ENCODE measurements around the gene ABHD5.
A peak's percentile ranks its signal among the peaks of the same experiment; 100 is the strongest.

Gene ABHD5

GRCh38 chr3:43686333-43686699 is 4.4 kb upstream of the ABHD5 start:
- DNase-seq = no peak

GRCh38 chr3:43686700-43687498 is 3.8 kb upstream of the ABHD5 start:
- DNase-seq = no peak

- DNase-seq = no peak
These were observed 3.3 kb upstream of the ABHD5 start for GRCh38 chr3:43687499-43687811.

- DNase-seq = no peak
These were observed 2.5 kb upstream of the ABHD5 start for GRCh38 chr3:43688245-43688650.

- DNase-seq = no peak
These were observed 1.6 kb upstream of the ABHD5 start for GRCh38 chr3:43689166-43689565.

GRCh38 chr3:43689766-43690399 is 855 bp upstream of the ABHD5 start:
- no peak for DNase-seq

DNA sequence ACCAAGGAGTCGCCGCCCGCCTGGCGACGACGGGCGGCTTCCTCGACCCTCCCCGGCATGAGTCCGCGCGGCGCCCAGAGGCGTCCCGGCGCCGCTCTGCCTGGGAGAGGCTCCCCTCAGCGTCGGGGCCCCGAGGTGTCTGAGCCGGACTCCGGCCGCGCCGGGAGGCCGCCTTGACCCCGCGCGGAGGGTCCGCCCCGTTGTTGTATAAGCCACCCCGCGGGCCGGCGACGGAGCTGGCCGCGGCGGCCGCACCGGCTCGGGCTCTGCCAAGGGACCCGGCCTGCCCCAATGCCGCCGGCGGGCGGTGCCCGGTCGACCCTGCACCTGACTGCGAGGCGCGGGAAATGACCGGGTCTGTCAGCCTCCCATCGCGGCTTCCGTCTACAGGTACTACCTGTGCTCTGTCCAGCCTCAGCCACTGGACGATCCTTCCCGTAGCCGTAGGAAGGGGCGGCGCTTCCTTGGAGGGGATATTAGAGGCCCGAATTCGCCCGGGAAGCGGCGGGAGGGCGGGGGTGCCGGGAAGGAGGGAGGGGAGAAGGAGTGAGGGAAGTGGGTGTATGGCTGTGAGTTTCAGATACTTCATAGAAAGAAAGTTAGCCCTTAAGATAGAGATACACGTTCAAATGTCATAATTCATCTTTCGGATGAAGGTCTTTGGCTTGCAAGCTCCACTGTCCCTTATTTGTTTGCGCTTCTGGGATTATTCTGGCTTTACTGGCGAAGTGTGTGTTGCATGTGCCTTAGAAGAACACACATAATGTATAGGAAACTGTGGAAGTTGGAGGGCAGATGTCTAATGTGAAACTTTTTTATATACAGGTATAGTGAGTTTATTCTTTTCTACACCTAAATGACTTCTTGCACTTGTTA is 620 bp downstream of the ABHD5 start:
- peak; percentile 51 for DNase-seq

- DNase-seq = no peak
These were observed 1.5 kb downstream of the ABHD5 start for GRCh38 chr3:43692085-43692855.

GRCh38 chr3:43692971-43693370 is 2.2 kb downstream of the ABHD5 start:
- DNase-seq = no peak

DNA sequence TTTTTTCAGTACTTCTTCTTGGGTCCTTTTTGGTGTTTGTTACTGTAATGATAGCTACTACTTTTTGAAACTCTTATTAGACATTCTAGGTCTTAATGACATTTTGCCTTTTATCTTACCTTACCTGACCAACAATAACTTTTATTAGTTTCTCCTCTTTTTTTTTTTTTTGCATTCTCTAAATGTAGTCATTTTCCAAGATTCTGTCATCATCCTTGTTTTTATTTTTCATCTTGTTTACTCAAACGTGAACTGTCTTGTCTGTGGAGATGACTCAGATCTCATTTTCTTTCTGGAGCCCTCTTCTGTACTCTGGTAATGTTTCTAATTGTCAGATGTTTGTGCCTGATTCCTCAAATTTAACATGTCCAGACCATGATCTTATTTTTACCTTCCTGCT is 2.9 kb downstream of the ABHD5 start:
- peak; percentile 59 for DNase-seq

- DNase-seq = no peak
These were observed 4.7 kb downstream of the ABHD5 start for GRCh38 chr3:43695443-43695842.

- DNase-seq = no peak
These were observed 5.1 kb downstream of the ABHD5 start for GRCh38 chr3:43695863-43696262.

DNA sequence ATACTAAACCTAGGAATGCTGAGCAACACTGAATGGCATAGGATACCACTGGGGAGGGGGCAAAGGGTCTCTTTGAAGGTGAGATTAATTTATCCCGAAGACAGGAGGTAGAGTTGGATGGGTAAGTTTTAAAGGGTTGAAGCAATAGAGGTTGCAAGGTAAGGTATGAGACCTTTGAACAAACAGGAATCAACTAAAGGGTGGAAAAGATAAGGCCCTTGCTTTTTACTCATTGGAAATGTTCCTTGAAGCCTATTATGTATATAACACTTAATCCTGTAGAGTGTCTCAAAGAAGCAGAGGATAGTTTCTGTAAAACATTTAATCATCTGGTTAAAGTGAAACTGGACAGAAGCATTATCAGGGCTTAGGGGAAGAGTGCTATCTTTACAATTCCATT is 5.7 kb downstream of the ABHD5 start:
- DNase-seq = no peak

- no peak for DNase-seq
These were observed 6.1 kb downstream of the ABHD5 start for GRCh38 chr3:43696881-43697280.

- peak; percentile 20 for DNase-seq
These were observed 9.1 kb downstream of the ABHD5 start for GRCh38 chr3:43699864-43700263.

DNA sequence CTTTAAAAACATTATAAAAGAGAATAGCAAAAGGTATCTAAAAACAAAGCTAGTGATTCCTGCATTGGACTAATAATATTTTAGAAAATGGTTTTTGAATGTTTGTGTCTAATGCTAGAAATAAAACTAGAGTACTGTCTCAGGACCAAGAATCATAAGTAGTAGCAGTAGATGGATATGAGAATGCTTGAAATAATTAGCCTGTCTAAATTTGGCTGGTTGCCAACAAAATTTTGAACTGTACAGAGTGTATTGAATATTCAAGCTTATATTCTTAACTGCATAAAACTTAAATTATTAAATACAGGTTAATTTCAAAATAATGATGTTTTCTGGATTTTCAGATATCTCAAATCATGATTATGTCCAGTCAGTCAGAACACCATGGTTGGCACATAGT is 14.0 kb downstream of the ABHD5 start:
- no peak for DNase-seq

DNA sequence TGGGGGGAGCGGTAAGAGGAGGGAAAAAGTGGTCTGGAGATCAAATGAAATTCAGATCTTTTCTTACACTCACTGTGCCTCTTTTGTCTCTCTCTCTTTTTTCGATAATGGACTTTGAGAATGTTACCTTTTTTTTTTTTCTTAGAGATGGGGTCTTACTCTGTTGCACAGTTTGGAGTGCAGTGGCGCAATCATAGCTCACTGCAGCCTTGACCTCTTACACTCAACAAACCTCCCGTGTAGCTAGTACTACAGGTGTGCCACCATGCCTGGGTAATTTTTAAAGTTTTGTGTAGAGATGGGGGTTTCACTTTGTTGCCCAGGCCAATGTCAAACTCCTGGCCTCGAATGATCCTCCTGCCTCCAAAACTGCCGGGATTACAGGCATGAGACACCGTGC is 15.6 kb downstream of the ABHD5 start:
- DNase-seq = no peak

DNA sequence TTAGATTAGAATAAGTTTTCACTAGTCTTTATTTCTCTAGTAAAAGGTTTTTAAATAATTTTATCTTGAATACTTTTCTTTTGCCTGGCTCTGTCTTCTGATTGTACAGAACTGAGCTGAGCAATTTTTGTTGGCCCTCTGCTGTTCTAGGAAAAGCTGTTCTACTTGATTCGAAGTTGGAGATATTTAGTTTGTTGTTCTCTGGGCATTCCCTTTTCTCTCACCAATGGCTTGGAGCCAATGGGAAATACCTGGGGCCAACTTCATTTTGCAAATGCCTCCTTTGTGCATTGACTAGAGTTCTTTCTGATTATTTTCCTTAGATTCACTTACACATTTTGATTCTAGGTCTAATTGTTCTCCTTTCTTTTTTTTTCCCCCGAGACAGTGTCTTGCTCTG is 16.5 kb downstream of the ABHD5 start:
- no peak for DNase-seq

DNA sequence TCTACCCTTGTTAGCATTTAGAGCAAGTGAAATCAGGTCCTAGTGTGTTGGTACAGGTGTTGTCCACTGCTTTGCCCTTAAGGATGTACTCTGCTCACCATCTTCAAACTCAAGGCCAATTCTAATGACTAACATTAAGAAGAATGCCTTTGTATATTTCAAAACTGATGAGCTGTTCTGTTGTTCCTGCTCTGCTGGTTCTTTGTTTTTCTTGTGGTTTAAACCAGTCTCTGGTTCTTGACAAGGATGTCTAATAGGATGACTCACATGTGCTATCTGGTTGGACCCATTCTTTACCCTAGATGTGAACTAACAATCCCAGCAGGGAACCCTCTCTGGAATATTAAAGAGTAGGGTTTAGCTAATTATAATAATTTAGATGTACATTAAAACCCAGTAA is 17.3 kb downstream of the ABHD5 start:
- DNase-seq = peak; percentile 56

DNA sequence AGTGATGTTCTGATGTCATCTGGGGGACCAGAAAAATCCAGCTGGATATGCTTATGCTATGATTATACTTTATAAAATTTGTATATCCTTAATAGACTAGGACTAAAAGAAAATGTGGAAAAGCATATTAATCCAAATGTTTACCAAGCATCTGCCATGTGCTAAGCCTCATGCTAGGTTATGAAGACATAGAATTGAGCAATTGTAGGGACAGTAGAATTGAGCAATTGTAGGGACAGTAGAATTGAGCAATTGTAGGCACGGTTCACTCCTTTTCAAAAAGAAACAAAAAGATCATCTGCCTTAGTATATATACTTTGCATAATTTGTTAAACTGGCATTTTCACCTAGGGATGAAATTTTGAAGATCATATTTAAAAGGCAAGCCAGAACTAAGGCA is 18.3 kb downstream of the ABHD5 start:
- no peak for DNase-seq

GRCh38 chr3:43710607-43711006 is 19.9 kb downstream of the ABHD5 start:
- DNase-seq = no peak

DNA sequence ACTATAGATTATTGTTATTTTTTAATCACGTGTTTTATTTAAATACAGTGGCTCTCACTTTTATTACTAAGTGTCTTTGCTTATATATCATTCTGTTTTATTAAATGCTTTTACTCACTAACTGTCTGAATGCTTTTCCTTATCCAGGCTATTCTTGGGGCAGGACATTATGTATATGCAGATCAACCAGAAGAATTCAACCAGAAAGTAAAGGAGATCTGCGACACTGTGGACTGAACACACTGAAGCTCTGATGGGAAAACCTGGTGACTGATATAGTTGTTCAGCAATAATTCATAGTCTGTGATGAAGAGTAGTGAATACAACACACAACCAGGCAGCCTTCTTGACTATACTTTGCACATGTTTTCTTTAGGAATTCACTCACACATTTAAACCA is 27.6 kb downstream of the ABHD5 start:
- no peak for DNase-seq

DNA sequence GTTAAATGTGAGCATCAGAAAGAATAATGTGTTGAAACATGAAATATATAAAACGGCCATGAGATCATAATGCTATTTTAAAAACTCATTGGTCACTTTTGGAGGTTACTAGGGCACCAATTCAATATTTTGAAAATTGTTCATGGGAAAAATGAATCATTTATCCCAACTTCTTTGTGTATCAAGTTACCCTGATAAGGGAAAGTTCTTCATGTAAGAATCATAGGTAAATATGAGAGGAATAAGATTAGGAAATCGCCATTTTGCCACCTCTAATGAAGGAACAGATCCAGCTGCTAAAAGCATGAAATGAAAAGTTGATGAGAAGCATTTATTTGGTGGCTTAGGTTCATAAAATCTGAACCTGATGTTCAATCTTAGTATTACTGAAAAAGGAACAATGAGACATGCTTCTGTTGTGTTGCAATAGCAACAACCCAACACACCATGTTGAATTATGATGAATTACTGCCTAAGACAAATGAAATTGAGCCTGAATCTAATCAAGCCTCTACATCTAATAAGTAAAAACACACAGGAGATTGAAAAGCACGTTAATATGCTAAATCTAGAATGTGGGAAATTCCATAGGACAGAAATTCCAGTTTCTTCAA is 32.5 kb downstream of the ABHD5 start:
- DNase-seq = no peak

Data from activated CD4-positive, alpha-beta T cell treated with anti-CD3 and anti-CD28 coated beads, Interleukin-10, Interleukin-2, amounts not matched to agents 100 ng/mL and 50 ng/mL, durations not matched to agents 16 hours and 8 hours (primary cell).